RPMI7951 (cell line): Measurements from ENCODE around the gene CD48. TPM values are rescaled to one million over a fixed set of nuclear protein-coding genes. Genes with fewer than 3 reads are reported as not detected.

Experiments
- DNase-seq: peaks from one replicate; pipeline ENCODE4 v3.0.0-alpha.2; 2012; ENCODE audit warnings: low read depth
- total RNA-seq: library from RNA; depleted of rRNA; stranded (reverse); fragments of >200 nt; shearing (Covaris generic); gene quantifications from 2 replicates; pipeline ENCODE4 v1.2.3, GENCODE V29; 2014; rRNA removed

The CD48 gene
- total RNA-seq, 1 experiment from 2014 or later, result not detected

DNA sequence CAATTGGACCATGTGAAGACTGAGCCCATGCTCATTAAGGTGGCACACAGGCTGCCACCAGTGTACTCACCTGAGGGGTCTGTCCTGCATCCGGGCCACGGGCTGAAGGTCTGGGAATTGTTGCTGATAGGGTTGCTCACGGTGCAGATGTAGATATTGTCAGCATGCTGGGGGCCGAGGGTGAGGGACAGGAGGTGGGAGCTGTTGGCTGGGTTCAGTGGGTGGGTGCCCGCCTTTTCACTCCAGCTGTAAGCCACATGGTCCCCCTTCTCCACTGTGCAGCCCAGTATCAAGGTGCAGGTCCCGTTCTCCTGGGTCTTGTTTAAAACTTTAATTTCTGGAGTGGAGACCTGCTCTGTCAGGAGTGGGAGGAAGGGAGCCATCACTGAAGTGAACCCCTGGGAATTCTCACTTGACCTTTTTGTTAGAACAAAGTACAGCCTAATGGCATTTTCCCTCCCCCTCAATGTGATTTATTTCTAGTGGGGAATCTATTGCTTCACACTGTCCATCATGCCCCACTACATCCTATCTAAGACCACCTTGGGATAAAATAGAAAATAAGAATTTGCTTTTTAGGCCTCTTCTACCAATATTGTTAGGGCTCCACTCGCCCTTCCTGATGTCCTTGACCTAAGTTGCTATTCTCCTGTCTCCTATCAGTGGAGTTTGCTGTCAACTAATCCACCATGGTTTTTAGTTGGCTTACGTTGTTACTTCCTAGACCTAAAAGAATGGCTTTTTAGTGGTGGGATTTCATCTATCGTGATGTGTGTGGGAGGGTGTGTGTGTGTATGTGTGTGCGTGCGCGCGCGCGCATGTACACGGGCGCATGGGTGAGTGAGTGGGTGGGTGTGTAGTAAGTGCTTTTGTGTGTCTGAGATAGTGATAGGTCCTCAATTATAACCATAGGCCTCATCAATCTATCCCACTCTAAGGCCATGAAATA lies 76.8 kb downstream of the CD48 start:
- no peak for DNase-seq

DNA sequence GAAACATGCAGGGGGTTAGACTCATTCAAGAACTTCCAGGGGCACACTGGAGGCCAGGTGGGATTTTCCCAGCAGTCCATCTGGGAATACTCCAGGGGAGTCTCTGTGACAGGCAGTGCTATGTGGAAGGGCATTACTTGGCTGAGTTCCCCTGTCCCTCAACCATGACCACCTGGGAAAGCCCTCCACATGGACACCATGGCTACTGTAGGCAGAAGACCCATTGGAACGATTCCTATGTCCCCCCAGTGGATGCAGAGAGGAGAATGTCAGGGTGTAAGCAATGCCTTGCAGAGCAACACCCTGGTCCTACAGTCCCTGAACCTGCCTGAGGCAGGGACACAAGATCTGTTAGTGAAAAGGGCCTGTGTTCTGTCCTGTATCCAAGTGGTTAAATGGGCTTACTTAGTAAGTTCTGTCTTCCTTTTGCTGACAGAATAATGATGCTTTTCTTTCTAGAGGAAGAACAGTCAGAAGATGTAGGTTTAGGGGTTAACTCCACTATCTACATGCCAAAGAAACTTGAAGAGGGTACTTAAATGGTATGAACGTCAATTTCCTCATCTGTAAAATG lies 78.2 kb downstream of the CD48 start:
- no peak for DNase-seq

DNA sequence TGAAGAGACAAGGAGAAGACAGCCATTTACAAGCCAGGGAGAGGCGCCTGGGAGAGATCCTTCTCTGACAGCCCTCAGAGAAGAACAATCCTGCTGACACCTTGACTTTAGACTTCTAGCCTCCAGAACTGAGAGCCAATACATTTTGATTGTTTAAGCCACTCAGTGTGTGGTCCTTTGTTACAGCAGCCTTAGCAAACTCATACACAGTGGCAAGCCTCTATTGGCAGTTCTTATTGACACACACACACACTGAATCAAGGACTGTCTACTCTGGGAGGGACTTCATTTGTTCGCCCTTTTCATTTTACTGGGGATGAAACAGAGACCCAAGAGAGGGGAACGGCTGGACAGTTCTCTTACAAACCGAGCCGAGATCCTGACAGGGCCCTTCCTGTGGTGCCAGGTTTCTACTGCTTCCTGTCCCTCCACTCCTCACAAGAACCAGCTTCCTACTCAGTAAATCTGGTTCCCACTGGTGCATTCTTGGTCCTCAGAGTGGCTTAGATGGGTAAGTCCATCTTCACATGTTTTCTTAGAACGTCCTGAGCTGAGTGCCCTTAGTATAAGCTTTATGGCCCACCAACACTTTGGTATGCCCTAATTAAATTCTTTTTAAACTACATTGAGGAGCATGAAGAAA lies 79.5 kb downstream of the CD48 start:
- no peak for DNase-seq

DNA sequence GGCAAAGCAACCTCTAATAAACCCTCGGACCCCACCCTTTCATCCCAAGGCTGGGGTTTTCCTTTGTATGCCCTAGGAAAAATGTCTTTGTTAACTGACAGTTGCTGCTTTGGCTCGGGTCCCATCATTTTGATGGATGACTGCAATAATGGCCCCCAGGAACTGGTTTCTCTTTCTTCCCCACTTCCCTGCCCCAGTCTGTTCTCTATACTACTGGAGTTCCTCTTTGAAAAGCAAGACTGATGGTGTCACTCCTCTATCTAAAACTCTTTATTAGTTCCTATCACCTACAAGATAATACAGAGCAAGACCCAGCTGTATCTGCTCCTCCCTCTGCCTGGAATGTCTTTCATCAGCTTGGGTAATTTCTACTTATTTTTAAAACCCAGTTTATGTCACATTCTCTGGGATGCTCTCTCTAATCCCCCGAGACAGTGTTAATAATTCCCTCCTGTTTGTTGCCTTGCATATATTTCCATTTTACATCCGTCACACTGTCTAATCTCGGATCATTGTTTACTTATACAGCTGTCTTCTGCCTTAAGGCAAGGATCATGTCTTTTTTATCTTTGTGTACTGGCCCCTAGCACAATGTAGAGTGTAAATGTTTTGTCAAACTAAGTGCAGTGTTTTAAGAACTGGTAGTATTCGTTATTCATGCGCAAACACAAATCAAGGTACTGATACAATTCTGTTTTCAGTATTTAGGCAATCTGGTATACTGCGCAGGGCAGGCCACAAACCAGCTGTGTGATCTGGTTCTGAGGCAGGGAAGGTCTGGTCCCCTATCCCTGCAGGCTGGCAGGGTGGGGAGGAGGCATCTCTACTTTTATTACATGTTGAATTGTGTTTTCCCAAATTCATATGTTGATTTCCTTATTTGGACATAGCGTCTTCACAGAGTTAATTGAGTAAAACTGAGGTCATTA lies 80.8 kb downstream of the CD48 start:
- no peak for DNase-seq

DNA sequence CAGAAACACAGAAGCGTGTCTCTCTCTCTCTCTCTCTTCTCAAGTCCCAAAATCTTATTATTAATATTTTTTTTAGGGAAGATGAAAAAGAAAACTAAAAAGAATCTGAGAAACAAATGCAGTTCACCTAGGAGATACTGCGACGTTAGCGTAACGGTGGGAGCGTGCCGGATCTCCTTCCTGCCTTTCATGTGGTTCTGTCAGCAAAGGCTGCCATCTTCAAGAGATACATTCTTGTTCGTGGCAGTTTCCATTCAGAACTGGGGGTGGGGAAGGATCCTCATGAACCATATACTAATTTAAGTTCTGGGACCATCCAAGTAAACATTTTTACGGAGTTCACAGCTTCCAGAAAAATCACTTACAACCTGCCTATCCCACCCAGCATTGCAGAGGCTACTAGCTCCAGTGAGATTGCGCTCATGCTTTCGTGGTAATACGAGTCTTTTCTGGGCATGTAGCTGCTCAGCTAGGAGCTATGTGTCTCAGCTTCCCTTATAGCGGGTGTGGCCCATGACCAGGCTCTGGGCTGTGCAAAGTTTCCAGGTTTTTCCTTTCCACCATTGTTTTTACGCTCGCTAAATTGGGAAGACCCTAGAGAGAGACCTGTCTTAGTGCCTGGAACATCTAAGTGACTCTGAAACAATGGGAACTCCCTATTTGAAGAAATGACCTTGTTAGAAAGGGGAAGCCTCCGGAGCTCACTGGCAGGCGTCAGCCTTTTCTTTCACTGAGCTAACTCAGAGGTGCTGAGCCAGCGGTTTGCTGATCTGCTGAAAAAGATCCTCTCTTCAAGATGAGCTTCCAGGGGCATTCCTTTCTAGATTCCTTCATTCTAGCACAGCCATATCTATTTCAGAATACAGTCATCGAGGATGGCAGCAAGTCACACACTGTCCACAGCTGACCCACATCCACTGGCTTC lies 82.1 kb downstream of the CD48 start:
- no peak for DNase-seq

DNA sequence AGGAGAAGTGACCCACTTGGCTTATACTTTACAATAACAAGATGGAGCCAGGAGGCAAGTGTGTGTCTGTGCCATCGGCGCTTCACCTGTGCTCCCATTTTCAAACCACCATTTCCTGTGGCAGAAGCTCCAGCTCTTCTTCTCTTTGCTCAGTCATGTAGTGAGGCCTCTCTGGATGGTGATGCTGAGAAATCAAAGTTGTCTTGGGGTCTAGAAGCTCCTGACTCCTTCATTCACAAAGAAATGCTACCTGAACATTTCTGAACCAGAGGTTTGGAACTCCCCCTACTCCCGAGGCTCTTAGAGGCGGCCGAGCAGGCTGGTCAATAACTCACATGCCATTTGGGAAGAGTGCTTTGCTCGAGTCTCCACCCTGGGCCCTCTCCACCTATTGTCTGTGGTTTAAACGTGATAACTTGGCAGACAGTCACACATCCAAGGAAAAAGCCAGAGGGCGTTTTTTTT lies 82.8 kb downstream of the CD48 start:
- DNase-seq, result no peak

Other genes with a start within 250 kb of the CD48 start
- not detected in 2 replicates for gene SLAMF6, start 188.6 kb downstream of the CD48 start, total RNA-seq
- gene CD84, start 132.3 kb downstream of the CD48 start, total RNA-seq, result not detected in 2 replicates
- gene SLAMF1, start 64.8 kb downstream of the CD48 start, total RNA-seq, result 0.12 TPM in 1 of 2 replicates, not detected in the other
- not detected in 2 replicates for gene SLAMF7, start 27.4 kb upstream of the CD48 start, total RNA-seq
- gene LY9, start 84.4 kb upstream of the CD48 start, total RNA-seq, result not detected in 2 replicates
- gene CD244, start 151.1 kb upstream of the CD48 start, total RNA-seq, result not detected in 2 replicates
- not detected in 2 replicates for gene ITLN1, start 173.4 kb upstream of the CD48 start, total RNA-seq
- gene ITLN2, start 243.0 kb upstream of the CD48 start, total RNA-seq, result not detected in 2 replicates